ENCODE measurements around the gene CDH4.

- TF ChIP-seq, protein P1, sequence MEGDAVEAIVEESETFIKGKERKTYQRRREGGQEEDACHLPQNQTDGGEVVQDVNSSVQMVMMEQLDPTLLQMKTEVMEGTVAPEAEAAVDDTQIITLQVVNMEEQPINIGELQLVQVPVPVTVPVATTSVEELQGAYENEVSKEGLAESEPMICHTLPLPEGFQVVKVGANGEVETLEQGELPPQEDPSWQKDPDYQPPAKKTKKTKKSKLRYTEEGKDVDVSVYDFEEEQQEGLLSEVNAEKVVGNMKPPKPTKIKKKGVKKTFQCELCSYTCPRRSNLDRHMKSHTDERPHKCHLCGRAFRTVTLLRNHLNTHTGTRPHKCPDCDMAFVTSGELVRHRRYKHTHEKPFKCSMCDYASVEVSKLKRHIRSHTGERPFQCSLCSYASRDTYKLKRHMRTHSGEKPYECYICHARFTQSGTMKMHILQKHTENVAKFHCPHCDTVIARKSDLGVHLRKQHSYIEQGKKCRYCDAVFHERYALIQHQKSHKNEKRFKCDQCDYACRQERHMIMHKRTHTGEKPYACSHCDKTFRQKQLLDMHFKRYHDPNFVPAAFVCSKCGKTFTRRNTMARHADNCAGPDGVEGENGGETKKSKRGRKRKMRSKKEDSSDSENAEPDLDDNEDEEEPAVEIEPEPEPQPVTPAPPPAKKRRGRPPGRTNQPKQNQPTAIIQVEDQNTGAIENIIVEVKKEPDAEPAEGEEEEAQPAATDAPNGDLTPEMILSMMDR (IDR thresholded peaks at IDR 0.05): no peak
- TF ChIP-seq EZH2phosphoT487 (IDR thresholded peaks at IDR 0.05): no peak
- TF ChIP-seq EZH2 (IDR thresholded peaks at IDR 0.05): no peak
Measured at GRCh38 chr20:61478094-61478493, 226.0 kb downstream of the CDH4 start.

Data from neural progenitor cell (in vitro differentiated cells).